ENCODE data around the gene NLGN1.
A peak's percentile ranks its signal among the peaks of the same experiment; 100 is the strongest.

Gene NLGN1

GRCh38 chr3:174068035-174068434, 670.5 kb downstream of the NLGN1 start:
- no peak overlapping the region for H3K4me3 ChIP-seq (ENCODE audit: low read length)
- no peak for DNase-seq (ENCODE audit: low read depth)
- TF ChIP-seq, protein P1, sequence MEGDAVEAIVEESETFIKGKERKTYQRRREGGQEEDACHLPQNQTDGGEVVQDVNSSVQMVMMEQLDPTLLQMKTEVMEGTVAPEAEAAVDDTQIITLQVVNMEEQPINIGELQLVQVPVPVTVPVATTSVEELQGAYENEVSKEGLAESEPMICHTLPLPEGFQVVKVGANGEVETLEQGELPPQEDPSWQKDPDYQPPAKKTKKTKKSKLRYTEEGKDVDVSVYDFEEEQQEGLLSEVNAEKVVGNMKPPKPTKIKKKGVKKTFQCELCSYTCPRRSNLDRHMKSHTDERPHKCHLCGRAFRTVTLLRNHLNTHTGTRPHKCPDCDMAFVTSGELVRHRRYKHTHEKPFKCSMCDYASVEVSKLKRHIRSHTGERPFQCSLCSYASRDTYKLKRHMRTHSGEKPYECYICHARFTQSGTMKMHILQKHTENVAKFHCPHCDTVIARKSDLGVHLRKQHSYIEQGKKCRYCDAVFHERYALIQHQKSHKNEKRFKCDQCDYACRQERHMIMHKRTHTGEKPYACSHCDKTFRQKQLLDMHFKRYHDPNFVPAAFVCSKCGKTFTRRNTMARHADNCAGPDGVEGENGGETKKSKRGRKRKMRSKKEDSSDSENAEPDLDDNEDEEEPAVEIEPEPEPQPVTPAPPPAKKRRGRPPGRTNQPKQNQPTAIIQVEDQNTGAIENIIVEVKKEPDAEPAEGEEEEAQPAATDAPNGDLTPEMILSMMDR (conservative IDR thresholded peaks at IDR 0.05; ENCODE audit: low read length): no peak

- no peak overlapping the region for H3K4me3 ChIP-seq (ENCODE audit: low read length)
- TF ChIP-seq, protein P1 (conservative IDR thresholded peaks at IDR 0.05; ENCODE audit: low read length): no peak
- no peak for DNase-seq (ENCODE audit: low read depth)
These were observed 675.1 kb downstream of the NLGN1 start for GRCh38 chr3:174072675-174073074.

DNA sequence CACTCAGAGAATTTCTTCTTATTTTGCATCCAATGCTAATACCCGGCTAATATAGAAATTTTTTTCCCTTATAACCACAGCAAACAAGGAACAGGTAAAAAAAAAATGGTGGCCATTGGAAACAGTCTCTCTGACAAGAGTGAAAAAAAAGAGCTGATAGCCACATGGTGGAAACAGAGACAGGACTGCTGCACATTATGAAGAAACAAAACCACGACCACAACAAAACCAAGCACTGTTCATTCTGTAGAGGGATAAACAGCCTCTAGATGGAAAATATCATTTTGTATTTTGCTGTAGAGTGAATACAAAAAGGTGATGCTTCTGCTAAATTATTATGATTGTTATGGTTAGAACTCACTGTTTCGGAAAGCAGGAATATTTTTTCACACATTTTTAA, 686.2 kb downstream of the NLGN1 start:
- DNase-seq (ENCODE audit: low read depth): no peak
- TF ChIP-seq, protein P1 (conservative IDR thresholded peaks at IDR 0.05; ENCODE audit: low read length): no peak
- no peak overlapping the region for H3K4me3 ChIP-seq (ENCODE audit: low read length)

DNA sequence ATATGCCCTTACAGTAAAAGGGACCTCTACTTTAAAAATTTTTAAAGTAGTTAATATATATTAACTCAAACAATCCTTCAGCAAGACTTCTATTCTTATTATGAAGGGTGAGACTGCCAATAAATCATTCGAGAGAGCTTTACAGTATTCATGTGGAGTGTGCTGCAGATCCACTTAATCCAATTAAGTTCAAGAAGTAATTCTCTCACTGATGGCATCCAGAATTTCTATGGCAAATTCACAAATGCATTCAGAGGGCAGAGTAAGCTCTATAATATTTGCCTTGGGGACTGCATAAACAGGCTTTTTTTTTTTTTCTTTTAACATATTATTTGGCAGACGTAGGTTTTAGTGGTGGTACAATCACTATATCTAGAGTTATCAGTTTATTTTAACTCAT, 692.0 kb downstream of the NLGN1 start:
- DNase-seq (ENCODE audit: low read depth): no peak
- H3K4me3 ChIP-seq (ENCODE audit: low read length): no peak overlapping the region
- TF ChIP-seq, protein P1 (conservative IDR thresholded peaks at IDR 0.05; ENCODE audit: low read length): no peak

GRCh38 chr3:174094669-174095068, 697.1 kb downstream of the NLGN1 start:
- no peak for DNase-seq (ENCODE audit: low read depth)
- TF ChIP-seq, protein P1 (conservative IDR thresholded peaks at IDR 0.05; ENCODE audit: low read length): no peak
- H3K4me3 ChIP-seq (ENCODE audit: low read length): no peak overlapping the region

GRCh38 chr3:174097686-174098085, 700.1 kb downstream of the NLGN1 start:
- TF ChIP-seq, protein P1 (conservative IDR thresholded peaks at IDR 0.05; ENCODE audit: low read length): no peak
- H3K4me3 ChIP-seq (ENCODE audit: low read length): no peak overlapping the region
- no peak for DNase-seq (ENCODE audit: low read depth)

DNA sequence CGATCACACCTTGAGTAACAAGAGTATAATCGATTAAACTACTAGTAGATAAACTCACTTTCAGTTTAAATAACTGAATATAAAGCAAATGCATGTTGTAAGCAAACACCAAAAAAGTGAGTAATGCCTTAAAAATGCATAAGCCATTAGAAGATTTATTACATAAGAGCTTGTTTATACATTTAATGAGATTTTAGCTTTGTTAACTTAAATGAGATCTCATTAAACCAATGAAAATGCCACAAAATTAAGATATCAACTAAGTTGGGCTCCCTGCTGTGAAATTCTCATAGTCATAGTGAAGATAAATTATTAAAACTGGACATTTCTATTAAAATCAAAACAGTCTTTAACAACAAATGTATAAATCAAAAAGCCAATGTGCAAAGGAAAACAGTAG, 701.2 kb downstream of the NLGN1 start:
- H3K4me3 ChIP-seq (ENCODE audit: low read length): no peak overlapping the region
- TF ChIP-seq, protein P1 (conservative IDR thresholded peaks at IDR 0.05; ENCODE audit: low read length): no peak
- peak; percentile 13 for DNase-seq (ENCODE audit: low read depth)
